HepG2 (cell line): Measurements from ENCODE around the gene MEX3A. TPM values are rescaled to one million over a fixed set of nuclear protein-coding genes. Genes with fewer than 3 reads are reported as not detected.

Experiments
- ATAC-seq: fragments of 200-7000 bp; cut with Tn5 transposase; 3 replicates; pipeline ENCODE4 v1.9.1; 2020; ENCODE audit warnings: mild to moderate bottlenecking, moderate library complexity
- BruUV-seq: library from RNA; stranded (reverse); fragments of 400-500 nt; replicated peaks from 2 replicates; lab custom pipeline; 2021; lab: Mats Ljungman, UMichigan
- CTCF ChIA-PET: fragments of 300-600 bp; formaldehyde crosslinking; extraction: SDS; loops from one replicate; lab custom pipeline; 2021; ENCODE audit warnings: low total read pairs, inconsistent platforms, low intra/inter-chr PET ratio; lab: Yijun Ruan, JAX
- POLR2A ChIA-PET: fragments of 350-600 bp; sonication (Branson Sonifier 250); formaldehyde crosslinking; loops from one replicate; lab custom pipeline; 2020; ENCODE audit warnings: antibody characterized with exemption, inconsistent platforms; lab: Yijun Ruan, JAX
- DNase-seq: peaks from one replicate; pipeline ENCODE4 v3.0.0-alpha.2; 2015; ENCODE audit warnings: low spot score
- FAIRE-seq: peaks from 3 replicates; lab custom pipeline; 2011; peaks lifted over from hg19 to GRCh38; lab: Jason Lieb, UNC
- H2AFZ ChIP-seq: one replicate; pipeline ENCODE4 v1.6.1; 2011; ENCODE audit warnings: low read length, inconsistent platforms
- H3K27ac ChIP-seq: fragments of 300-600 bp; 3 replicates; pipeline ENCODE4 v1.8.0; 2011; ENCODE audit warnings: mixed run types, mild to moderate bottlenecking, mixed read lengths, low read length, inconsistent platforms; ENCODE audit not compliant: insufficient read depth; ENCODE audit errors: extremely low read length
- H3K27me3 ChIP-seq, 2 experiments: fragments of 200-600 bp in 1 of 2; 2 replicates in 1 of 2; 3 replicates in 1 of 2; pipeline versions ENCODE4 v1.6.0 to v1.8.0; 2011; ENCODE audit warnings: low read length in 2 of 2, mild to moderate bottlenecking in 2 of 2, moderate library complexity in 2 of 2, inconsistent platforms in 1 of 2; ENCODE audit not compliant: insufficient read depth in 2 of 2, control insufficient read depth in 1 of 2
- H3K36me3 ChIP-seq, 2 experiments: fragments of 200-600 bp in 1 of 2; replicated peaks in 1 of 2; 2 replicates in 1 of 2; 3 replicates in 1 of 2; pipeline versions ENCODE4 v1.5.1 to v1.8.0; 2011; ENCODE audit warnings: low read length in 2 of 2, inconsistent platforms in 1 of 2; ENCODE audit not compliant: insufficient read depth in 2 of 2, control insufficient read depth in 1 of 2
- H3K4me1 ChIP-seq: 2 replicates; pipeline ENCODE4 v1.5.1; 2012; ENCODE audit warnings: low read length, inconsistent platforms; ENCODE audit not compliant: insufficient read depth
- H3K4me2 ChIP-seq: 2 replicates; pipeline ENCODE4 v1.6.0; 2011; ENCODE audit warnings: low read depth, low read length, inconsistent platforms
- H3K4me3 ChIP-seq, 3 experiments: fragments of 200-600 bp in 1 of 3; sonication (generic), shearing (Covaris generic) in 1 of 3; replicated peaks in 1 of 3; 2 replicates each; pipeline ENCODE4 v1.5.1; 2011 to 2016; ENCODE audit warnings: low read length in 3 of 3, inconsistent platforms in 2 of 3, low read depth in 2 of 3, mild to moderate bottlenecking in 2 of 3, control low read depth in 1 of 3, mixed read lengths in 1 of 3; ENCODE audit not compliant: insufficient read depth in 1 of 3
- H3K79me2 ChIP-seq: one replicate; pipeline ENCODE4 v1.6.1; 2011; ENCODE audit warnings: low read length, inconsistent platforms; ENCODE audit not compliant: insufficient read depth
- H3K9ac ChIP-seq: 2 replicates; pipeline ENCODE4 v1.6.0; 2011; ENCODE audit warnings: mild to moderate bottlenecking, low read depth, low read length, inconsistent platforms; ENCODE audit not compliant: insufficient read depth
- H3K9me3 ChIP-seq: 2 replicates; pipeline ENCODE4 v1.5.1; 2012; ENCODE audit warnings: mild to moderate bottlenecking, low read length
- H4K20me1 ChIP-seq: 2 replicates; pipeline ENCODE4 v1.6.0; 2011; ENCODE audit warnings: inconsistent platforms, mild to moderate bottlenecking, low read length, moderate library complexity; ENCODE audit not compliant: insufficient read depth
- FOSL1 ChIP-seq: sonication (generic); formaldehyde crosslinking; IDR thresholded peaks from 2 replicates; pipeline ENCODE4 v1.9.0; 2021; ENCODE audit warnings: missing genetic modification reagents, borderline replicate concordance
- FOXO1 ChIP-seq: sonication (generic); formaldehyde crosslinking; IDR thresholded peaks from 2 replicates; pipeline ENCODE4 v1.4.0; 2020; ENCODE audit warnings: missing genetic modification reagents
- MEIS2 ChIP-seq: sonication (generic); formaldehyde crosslinking; IDR thresholded peaks from 2 replicates; pipeline ENCODE4 v1.9.0; 2021; ENCODE audit warnings: mild to moderate bottlenecking, missing genetic modification reagents
- MTA3 ChIP-seq: sonication (generic); formaldehyde crosslinking; IDR thresholded peaks from 2 replicates; pipeline ENCODE4 v1.4.0; 2020; ENCODE audit warnings: missing genetic modification reagents
- SYNCRIP ChIP-seq: fragments of 200-400 bp; formaldehyde crosslinking; IDR thresholded peaks from 2 replicates; pipeline ENCODE4 v1.6.1; 2018; ENCODE audit warnings: mild to moderate bottlenecking, low read depth, low read length; ENCODE audit not compliant: insufficient read depth
- ZNF619 ChIP-seq: sonication (generic); formaldehyde crosslinking; IDR thresholded peaks from 2 replicates; pipeline ENCODE4 v1.4.0; 2020; ENCODE audit warnings: mild to moderate bottlenecking, missing genetic modification reagents
- WGBS: methylation state at CpG from one replicate; pipeline ENCODE4 v1.1.6; 2017; ENCODE audit warnings: low lambda C conversion rate; 5-methylcytosine and 5-hydroxymethylcytosine counted together
- in situ Hi-C: cut with HindIII; loops from 2 replicates; pipeline ENCODE4 v1.10.0; 2017; ENCODE audit warnings: low pct_unique_long_range_greater_than_20kb; ENCODE audit not compliant: extremely low pct_ligation_motif_present
- intact Hi-C: fragments of 100-400 bp; cut with micrococcal nuclease; formaldehyde crosslinking; loops from one replicate; pipeline ENCODE4 v1.10.0; 2022; ENCODE audit not compliant: unreplicated experiment
- polyA plus RNA-seq, 8 experiments: library from polyadenylated mRNA; depleted of rRNA in 3 of 8; stranded (reverse) in 7 of 8; unstranded in 1 of 8; fragments of >200 nt; fragmentation: Illumina TruSeq in 4 of 8; extraction: Trizol in 4 of 8; gene quantifications; 2 replicates each; pipeline versions ENCODE4 v1.2.1 to v1.2.3, GENCODE V29; 2011 to 2016; ENCODE audit warnings: low read depth in 4 of 8, missing spikeins in 1 of 8, mixed read lengths in 1 of 8; ENCODE audit not compliant: insufficient read depth in 1 of 8
- total RNA-seq, 5 experiments: library from RNA; depleted of rRNA; stranded (reverse); fragments of >200 nt; fragmentation: Illumina TruSeq; extraction: Trizol; gene quantifications; 2 replicates each; pipeline ENCODE4 v1.2.3, GENCODE V29; 2016; ENCODE audit warnings: low read depth in 1 of 5
- TF ChIP-seq, protein P1 (sequence below): sonication (generic); formaldehyde crosslinking; IDR thresholded peaks from 2 replicates; pipeline ENCODE4 v1.4.0; 2020; ENCODE audit warnings: missing genetic modification reagents

The MEX3A gene
- total and polyA plus RNA-seq, 2 of the 13 experiments (the other 11 are each of a cell fraction or from before 2014, with no cell fraction given), result 7.6 to 9.1 TPM

DNA sequence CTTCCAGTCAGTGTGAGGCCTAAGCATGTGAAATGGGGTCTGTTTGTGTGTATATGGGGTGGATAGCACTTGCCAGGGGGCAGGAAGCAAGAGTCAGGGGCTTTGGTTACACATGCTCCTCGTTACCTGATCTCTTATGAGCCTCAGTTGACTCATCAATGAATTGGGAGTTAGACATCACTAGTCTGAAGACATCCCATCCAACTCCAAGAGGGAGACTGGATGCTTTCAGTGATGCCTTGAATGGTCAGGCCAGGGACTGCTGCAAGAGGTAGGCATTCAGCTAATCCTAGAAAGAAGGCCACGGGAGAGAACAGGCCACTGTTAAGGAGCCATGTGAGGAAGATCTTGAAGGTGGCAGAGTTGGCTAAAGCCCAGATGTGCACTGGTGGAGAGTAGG, 15.0 kb downstream of the MEX3A start:
- H3K36me3 ChIP-seq, result no peaks in the 10 kb centered on the region
- ATAC-seq, result no peak
- DNase-seq, result no peak
- no peaks in the 10 kb centered on the region for H3K27me3 ChIP-seq
- intact Hi-C loops, result loop anchor here (2.0 to 10.0 kb wide), 2 partner anchors 46 to 62 kb away; partner anchors contain the start of gene SSR2
- H3K4me2 ChIP-seq, result no peak overlapping the region
- ChIA-PET POLR2A (interaction anchor here (0.8 to 2.4 kb wide), 2 partner anchors 127 to 129 kb away, joined by 3 to 9 read pairs; no protein-coding TSS in a partner anchor), CTCF (interaction anchor here (0.8 to 1.6 kb wide), 2 partner anchors 38 to 41 kb away, joined by 3 to 11 read pairs; no protein-coding TSS in a partner anchor)
- H2AFZ ChIP-seq, result no peak overlapping the region
- peaks cover 47% of the 10 kb centered on the region for H3K4me1 ChIP-seq
- H3K9me3 ChIP-seq, result no peaks in the 10 kb centered on the region
- H3K9ac ChIP-seq, result no peak overlapping the region
- in situ Hi-C loops, result loop anchor here (10.0 kb wide), 1 partner anchor 122 kb away; the partner anchor contains the start of gene RXFP4
- no peak overlapping the region for H3K4me3 ChIP-seq
- no peaks in the 10 kb centered on the region for H4K20me1 ChIP-seq
- FAIRE-seq, result no peak
- TF ChIP-seq MTA3, result no peak
- no peak for TF ChIP-seq FOXO1
- no peak for TF ChIP-seq FOSL1 (CRISPR knock-in tag)
- TF ChIP-seq SYNCRIP, result no peak
- TF ChIP-seq, protein P1, sequence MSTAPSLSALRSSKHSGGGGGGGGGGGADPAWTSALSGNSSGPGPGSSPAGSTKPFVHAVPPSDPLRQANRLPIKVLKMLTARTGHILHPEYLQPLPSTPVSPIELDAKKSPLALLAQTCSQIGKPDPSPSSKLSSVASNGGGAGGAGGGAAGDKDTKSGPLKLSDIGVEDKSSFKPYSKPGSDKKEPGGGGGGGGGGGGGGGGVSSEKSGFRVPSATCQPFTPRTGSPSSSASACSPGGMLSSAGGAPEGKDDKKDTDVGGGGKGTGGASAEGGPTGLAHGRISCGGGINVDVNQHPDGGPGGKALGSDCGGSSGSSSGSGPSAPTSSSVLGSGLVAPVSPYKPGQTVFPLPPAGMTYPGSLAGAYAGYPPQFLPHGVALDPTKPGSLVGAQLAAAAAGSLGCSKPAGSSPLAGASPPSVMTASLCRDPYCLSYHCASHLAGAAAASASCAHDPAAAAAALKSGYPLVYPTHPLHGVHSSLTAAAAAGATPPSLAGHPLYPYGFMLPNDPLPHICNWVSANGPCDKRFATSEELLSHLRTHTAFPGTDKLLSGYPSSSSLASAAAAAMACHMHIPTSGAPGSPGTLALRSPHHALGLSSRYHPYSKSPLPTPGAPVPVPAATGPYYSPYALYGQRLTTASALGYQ, result no peak
- no peak for TF ChIP-seq ZNF619 (CRISPR knock-in tag)
- TF ChIP-seq MEIS2 (CRISPR knock-in tag), result no peak
- H3K27ac ChIP-seq, result no peak overlapping the region
- 6% methylated on average over 2 of the region's 2 CpGs for WGBS
- BruUV-seq, result no TSS peak
- no peaks in the 10 kb centered on the region for H3K79me2 ChIP-seq
